ENCODE results near the gene RFX2.
"Not testable (repeated sequence)": the region's sequence is repeated elsewhere in the genome, so short reads cannot be mapped to it uniquely, and the experiment has no call there.

RFX2 gene

DNA sequence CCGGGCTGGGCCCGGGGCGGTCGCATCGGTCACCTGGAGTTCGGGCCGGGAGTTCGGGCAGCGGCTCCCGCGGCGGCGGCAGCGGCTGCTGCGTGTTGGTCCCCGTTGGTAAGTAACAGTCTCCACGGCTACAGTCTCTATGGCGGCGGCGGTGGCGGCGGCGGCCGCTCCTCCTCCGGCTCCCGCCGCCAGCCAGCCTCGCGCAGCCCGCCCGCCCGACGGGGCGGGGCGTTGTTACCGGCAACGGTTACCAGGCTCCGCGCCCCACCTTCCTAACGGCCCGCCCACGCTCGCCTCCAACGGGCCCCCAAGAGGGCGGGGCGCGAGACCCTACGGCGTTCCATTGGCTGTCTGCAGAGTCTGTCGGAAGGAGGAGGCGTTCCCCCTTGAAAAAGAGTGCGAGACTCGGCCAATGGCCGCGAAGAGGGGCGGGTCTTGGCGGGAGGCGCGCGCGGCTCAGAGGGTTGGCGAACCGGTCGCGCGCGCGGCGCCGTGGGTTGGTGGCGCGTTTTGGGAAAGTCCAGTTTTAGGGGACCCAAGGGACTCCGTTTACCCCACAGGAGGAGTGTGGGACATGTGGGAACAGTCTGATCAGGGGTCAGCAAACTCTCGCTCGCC lies at the start of gene RFX2:
RFX2 (minus strand) TSS at position 141 of the 618 bp plus-strand sequence. CDS start 63,004 bp downstream, outside the sequence.
- peak; percentile 98 for DNase-seq

- DNase-seq: no peak
Observed at GRCh38 chr19:6156033-6156432, 45.7 kb upstream of the RFX2 start.

GRCh38 chr19:6150289-6150688 lies 40.0 kb upstream of the RFX2 start:
- no peak for DNase-seq

DNA sequence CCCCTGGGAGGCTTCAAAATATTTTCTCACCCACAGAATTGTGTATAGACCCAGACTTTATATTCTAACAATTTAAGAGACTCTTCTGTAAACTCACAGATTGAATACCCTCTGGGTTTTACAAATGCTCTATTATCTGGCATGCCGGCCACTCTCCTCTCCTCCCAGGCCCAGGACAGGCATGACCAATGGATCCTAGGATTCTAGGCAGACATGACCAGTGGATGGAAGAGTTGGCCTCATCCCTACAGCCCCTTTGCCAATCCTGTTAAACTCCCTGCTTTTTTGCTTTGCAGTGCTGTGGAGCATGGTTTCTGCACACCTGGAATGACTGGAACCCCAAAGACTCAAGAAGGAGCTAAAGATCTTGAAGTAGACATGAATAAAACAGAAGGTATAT lies 30.9 kb upstream of the RFX2 start:
- no peak for DNase-seq

DNA sequence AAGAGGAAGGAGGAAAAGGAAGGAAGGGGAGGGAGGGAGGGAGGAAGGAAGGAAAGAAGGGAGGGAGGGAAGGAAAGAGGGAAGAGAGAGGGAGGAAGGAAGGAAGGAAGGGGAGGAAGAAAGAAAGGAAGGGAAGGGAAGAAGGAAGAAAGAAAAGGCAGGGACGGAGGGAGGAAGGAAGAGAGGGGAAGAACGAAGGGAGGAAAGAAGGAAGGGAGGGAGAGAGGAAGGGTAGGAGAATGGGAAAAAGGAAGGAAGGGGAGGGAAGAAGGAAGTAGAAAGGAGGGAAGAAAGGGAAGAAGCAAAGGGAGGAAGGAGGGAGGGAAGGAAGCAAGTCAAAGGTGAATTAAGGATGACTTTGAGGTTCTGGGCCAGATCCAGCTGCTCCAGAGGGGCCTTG lies 28.2 kb upstream of the RFX2 start:
- no peak for DNase-seq

DNA sequence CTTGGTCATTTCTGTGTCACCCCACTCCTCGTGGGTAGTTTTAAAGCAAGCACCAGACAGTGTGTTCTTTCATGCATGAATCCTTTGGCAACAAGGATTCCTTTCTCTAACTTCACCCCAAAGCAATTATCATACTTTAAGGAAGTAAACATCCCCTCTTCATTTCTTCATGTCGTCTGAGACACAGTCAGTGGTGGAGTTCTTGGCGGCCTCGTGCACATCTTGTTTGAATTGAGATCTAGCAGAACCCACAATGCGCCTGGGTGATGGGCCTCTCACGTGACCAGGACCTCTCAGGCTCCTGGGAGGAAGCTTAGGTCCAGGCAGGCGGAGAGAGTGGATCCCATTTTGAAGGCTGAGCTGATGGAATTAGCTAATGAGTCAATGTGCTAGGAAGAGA lies 27.8 kb upstream of the RFX2 start:
- DNase-seq: no peak

DNA sequence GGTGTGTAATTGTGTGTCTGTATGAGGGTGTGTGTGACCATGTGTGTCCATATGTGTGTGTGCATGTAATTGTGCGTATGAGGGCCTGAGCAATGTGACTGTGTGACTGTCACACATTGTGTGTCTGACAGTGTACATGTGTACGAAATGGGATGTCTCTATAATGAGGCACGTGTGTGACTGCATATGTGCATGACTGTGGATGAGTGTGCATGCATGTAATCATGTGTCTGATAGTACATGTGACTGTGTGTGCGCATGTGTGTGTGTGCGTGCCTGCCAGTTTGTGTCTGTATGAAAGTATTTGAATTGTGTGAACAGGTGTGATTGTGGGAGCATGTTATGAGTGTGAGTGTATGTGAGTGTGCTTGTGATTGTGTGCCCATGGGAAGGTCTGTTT lies 22.9 kb upstream of the RFX2 start:
- no peak for DNase-seq

DNA sequence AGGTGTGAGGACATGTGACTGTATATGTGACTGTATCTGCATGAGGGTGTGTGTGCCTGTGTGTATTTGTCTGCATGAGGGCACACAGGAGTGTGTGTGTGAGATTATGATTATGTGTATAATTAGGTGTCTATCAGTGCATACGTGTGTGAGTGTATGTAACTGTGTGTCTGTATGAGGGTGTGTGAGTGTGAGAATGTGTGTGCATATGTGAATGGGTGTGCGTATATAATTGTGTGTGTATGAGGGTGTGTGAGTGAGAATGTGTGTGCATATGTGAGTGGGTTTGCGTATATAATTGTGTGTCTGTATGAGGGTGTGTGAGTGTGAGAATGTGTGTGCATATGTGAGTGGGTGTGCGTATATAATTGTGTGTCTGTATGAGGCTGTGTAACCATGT lies 22.2 kb upstream of the RFX2 start:
- no peak for DNase-seq

GRCh38 chr19:6127716-6128335 lies 17.5 kb upstream of the RFX2 start:
- DNase-seq: no peak

DNA sequence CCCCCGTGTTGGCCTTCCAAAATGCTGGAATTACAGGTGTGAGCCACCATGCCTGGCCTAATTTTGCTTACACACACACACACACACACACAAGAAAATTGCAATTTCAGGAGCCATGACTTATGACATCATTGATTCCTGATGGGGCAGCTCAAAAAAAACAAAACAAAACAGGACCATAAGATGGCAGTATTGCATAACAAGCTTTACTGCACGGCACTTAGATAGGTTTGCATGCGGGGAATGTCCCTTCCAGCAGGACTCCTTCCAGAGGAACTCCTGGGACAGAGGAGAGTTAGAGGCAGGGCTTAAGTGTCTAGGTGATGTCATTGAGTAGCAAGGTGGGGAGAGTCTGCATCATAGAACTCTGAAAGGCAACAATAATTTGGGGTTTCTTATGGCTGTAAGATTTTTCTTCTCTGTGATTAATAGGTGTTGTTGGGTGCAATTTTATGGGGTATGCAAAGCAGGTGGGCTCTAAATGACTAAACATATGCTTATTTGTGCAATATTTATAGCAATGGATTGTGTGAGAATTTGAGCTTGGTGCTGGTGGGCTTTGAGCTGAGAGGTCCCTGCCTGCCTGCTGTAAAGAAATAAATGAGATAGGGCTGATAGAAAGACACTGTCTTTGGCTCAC lies 16.2 kb upstream of the RFX2 start:
- peak; percentile 68 to 70 for DNase-seq

GRCh38 chr19:6125571-6125989 lies 15.3 kb upstream of the RFX2 start:
- DNase-seq: peak; percentile 79 to 84

GRCh38 chr19:6119031-6119430 lies 8.7 kb upstream of the RFX2 start:
- no peak for DNase-seq

DNA sequence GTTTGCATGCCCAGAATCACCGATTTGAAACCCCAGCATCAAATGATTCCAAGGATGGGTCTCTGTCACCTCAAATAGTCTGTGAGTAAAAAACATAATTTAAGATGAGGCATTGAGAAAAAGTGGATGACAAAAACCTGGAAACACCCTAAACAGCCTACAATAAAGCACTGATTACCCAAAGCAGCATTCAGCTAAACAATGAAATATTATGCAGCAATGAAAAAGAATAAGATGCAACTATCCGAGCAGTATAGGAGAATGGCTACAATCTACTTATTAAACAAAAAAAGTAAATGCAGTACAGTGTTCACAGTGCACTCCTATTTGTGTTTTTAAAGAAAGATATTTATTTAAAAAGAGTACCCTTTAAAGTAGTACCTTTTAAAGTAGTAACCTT lies 7.7 kb upstream of the RFX2 start:
- no peak for DNase-seq

GRCh38 chr19:6117534-6117933 lies 7.2 kb upstream of the RFX2 start:
- DNase-seq: no peak

GRCh38 chr19:6116749-6117430 lies 6.6 kb upstream of the RFX2 start:
- no peak for DNase-seq

- DNase-seq: no peak
Observed at GRCh38 chr19:6115992-6116391, 5.7 kb upstream of the RFX2 start.

GRCh38 chr19:6113616-6114188 lies 3.4 kb upstream of the RFX2 start:
- DNase-seq: no peak

GRCh38 chr19:6109947-6110346 lies 353 bp downstream of the RFX2 start:
- DNase-seq: no peak

GRCh38 chr19:6108721-6109633 lies 1.3 kb downstream of the RFX2 start:
- DNase-seq: peak in 1 of 2 experiments; percentile 25

DNA sequence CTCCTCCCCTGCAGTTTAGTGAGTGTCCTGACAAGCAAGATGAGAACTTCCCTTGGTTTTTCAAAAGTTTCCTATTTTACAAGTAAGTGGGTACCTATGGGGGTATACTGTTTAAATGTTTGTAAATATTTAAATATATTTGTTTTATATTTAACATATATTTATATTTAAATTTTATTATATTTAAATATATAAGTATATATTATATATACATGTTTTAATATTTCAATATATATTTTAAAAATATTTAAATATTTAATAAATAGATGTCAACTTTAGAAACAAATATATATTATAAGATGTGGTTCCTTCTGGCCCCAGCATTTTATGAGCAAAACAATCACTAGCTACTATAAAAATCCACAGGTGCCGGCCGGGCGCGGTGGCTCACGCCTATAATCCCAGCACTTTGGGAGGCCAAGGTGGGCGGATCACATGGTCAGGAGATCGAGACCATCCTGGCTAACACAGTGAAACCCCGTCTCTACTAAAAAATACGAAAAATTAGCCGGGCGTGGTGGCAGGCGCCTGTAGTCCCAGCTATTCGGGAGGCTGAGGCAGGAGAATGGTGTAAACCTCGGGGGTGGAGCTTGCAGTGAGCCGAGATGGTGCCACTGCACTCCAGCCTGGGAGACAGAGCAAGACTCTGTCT lies 3.5 kb downstream of the RFX2 start:
- not testable (repeated sequence) for DNase-seq

- no peak for DNase-seq
Observed at GRCh38 chr19:6105444-6105843, 4.9 kb downstream of the RFX2 start.

DNA sequence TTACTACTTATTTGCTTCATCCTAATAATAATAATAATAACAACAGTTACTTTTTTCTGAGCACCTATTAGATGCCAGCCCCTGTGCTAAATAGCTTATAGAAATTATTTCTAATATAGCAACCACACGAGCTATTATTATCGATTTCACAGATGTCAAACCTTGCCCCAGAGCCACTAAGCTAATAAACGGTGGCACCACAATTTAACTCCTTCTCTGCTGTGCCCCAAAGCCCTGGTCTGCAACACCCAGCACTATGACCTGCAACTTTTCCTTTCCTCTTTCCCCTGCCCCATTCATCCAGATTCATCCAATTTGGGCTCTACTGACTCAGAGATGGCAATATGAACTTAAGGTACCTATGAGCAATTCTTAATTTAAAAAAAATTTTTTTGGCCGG lies 6.4 kb downstream of the RFX2 start:
- no peak for DNase-seq
